Body of pancreas (tissue), 4 donors: Measurements from ENCODE around the gene GTF2IRD1. TPM values are rescaled to one million over a fixed set of nuclear protein-coding genes. Genes with fewer than 3 reads are reported as not detected.

Source experiments
- ATAC-seq: fragments of 150-250 bp; one replicate; pipeline ENCODE4 v1.9.1; 2016
- DNase-seq, 4 donors: peaks; one replicate each; pipeline ENCODE4 v3.0.0-alpha.2; 2019
- H3K27ac ChIP-seq, 4 donors: fragments of 200-600 bp; sonication (generic); 1 replicate in 3 of 4; 2 replicates in 1 of 4; pipeline versions ENCODE4 v1.5.1 to v1.6.1; 2016 to 2019; ENCODE audit warnings: mild to moderate bottlenecking in 1 of 4, mixed read lengths in 1 of 4, moderate library complexity in 1 of 4
- H3K27me3 ChIP-seq, 2 donors: fragments of 200-600 bp; sonication (generic); one replicate each; pipeline ENCODE4 v1.6.0; 2016; ENCODE audit warnings: mild to moderate bottlenecking in 1 of 2
- H3K36me3 ChIP-seq, 2 donors: fragments of 200-600 bp; sonication (generic); replicated peaks in 1 of 2; 2 replicates each; pipeline ENCODE4 v1.5.1; 2016; ENCODE audit warnings: low read depth in 2 of 2; ENCODE audit not compliant: insufficient read depth in 1 of 2
- H3K4me1 ChIP-seq: fragments of 200-600 bp; sonication (generic); one replicate; pipeline ENCODE4 v1.6.0; 2016
- H3K4me3 ChIP-seq, 2 donors: fragments of 200-600 bp; sonication (generic); 1 replicate in 1 of 2; 2 replicates in 1 of 2; pipeline ENCODE4 v1.5.1; 2016 to 2019
- H3K9me3 ChIP-seq, 3 donors: fragments of 200-600 bp; sonication (generic); 1 replicate in 2 of 3; 2 replicates in 1 of 3; pipeline ENCODE4 v1.5.1; 2016
- CTCF ChIP-seq, 7 experiments: fragments of 450-650 bp in 4 of 7; fragments of 200-600 bp in 3 of 7; sonication (generic) in 3 of 7; IDR thresholded peaks; one replicate each; pipeline ENCODE4 v1.5.1; 2016 to 2019; ENCODE audit warnings: antibody characterized with exemption in 7 of 7
- POLR2A ChIP-seq, 3 donors: fragments of 450-650 bp; IDR thresholded peaks; one replicate each; pipeline ENCODE4 v1.6.1; 2016; ENCODE audit warnings: antibody characterized with exemption in 3 of 3, mild to moderate bottlenecking in 2 of 3
- WGBS, 2 donors: methylation state at CpG; one replicate each; pipeline ENCODE4 v1.1.5; 2017; 5-methylcytosine and 5-hydroxymethylcytosine counted together
- intact Hi-C: fragments of 100-400 bp; cut with DNase I; formaldehyde crosslinking; loops from one replicate; pipeline ENCODE4 v1.15.1; 2023
- total RNA-seq, 2 donors: library from RNA; depleted of rRNA; stranded (reverse); fragments of >200 nt; gene quantifications; one replicate each; pipeline ENCODE4 v1.1.0, GENCODE V29; 2016

Gene GTF2IRD1
- total RNA-seq, 2 donors from 2014 or later = 9.2 to 11.2 TPM

GRCh38 chr7:74514131-74514591, 60.5 kb downstream of the GTF2IRD1 start:
- intact Hi-C loops = no loop called here
- ATAC-seq = no peak

GRCh38 chr7:74515276-74515675, 61.6 kb downstream of the GTF2IRD1 start:
- intact Hi-C loops = no loop called here
- no peaks in the 10 kb centered on the region for H3K4me1 ChIP-seq

More at GRCh38 chr7:74514131-74514591, 60.5 kb downstream of the GTF2IRD1 start:
- Histone ChIP-seq H3K9me3 (no peaks in the 10 kb centered on the region), H3K4me3 (no peak overlapping the region), H3K4me1 (no peaks in the 10 kb centered on the region), H3K27ac (no peak overlapping the region), H3K27me3 (no peaks in the 10 kb centered on the region), H3K36me3 (peaks cover 0 to 3% of the 10 kb centered on the region in 2 donors)
- WGBS, 2 donors = 86 to 100% methylated on average over 6 to 10 of the region's 11 CpGs
- DNase-seq = no peak
- TF ChIP-seq CTCF (IDR thresholded peaks at IDR 0.05) = no peak
- TF ChIP-seq POLR2A (IDR thresholded peaks at IDR 0.05) = no peak

GRCh38 chr7:74516214-74516613, 62.5 kb downstream of the GTF2IRD1 start:
- H3K27me3 ChIP-seq = no peaks in the 10 kb centered on the region
- 89 to 100% methylated on average over 2 to 3 of the region's 3 CpGs for WGBS, 2 donors
- ATAC-seq = no peak
- H3K27ac ChIP-seq = no peak overlapping the region
- no peak overlapping the region for H3K4me3 ChIP-seq
- no peaks in the 10 kb centered on the region for H3K9me3 ChIP-seq
- TF ChIP-seq CTCF (IDR thresholded peaks at IDR 0.05) (no peak), POLR2A (IDR thresholded peaks at IDR 0.05) (no peak)
- intact Hi-C loops = no loop called here
- no peak for DNase-seq
- no peaks in the 10 kb centered on the region for H3K4me1 ChIP-seq
- H3K36me3 ChIP-seq = peaks cover 0 to 4% of the 10 kb centered on the region in 2 donors

More at GRCh38 chr7:74515276-74515675, 61.6 kb downstream of the GTF2IRD1 start:
- ATAC-seq (no peak), DNase-seq (no peak)
- H3K9me3 ChIP-seq = no peaks in the 10 kb centered on the region
- no peak overlapping the region for H3K27ac ChIP-seq
- no peak overlapping the region for H3K4me3 ChIP-seq
- no peaks in the 10 kb centered on the region for H3K27me3 ChIP-seq
- TF ChIP-seq POLR2A (IDR thresholded peaks at IDR 0.05) = no peak
- H3K36me3 ChIP-seq = peaks cover 0 to 4% of the 10 kb centered on the region in 2 donors
- 89 to 93% methylated on average over 10 to 15 of the region's 15 CpGs for WGBS, 2 donors

- intact Hi-C loops = no loop called here
- WGBS, 2 donors = 70 to 98% methylated on average over 3 to 10 of the region's 13 CpGs
- Histone ChIP-seq H3K27me3 (no peaks in the 10 kb centered on the region), H3K36me3 (peaks cover 0 to 2% of the 10 kb centered on the region in 2 donors), H3K9me3 (no peaks in the 10 kb centered on the region), H3K27ac (no peak overlapping the region), H3K4me3 (no peak overlapping the region), H3K4me1 (no peaks in the 10 kb centered on the region)
- no peak for DNase-seq
- TF ChIP-seq CTCF (IDR thresholded peaks at IDR 0.05) (no peak), POLR2A (IDR thresholded peaks at IDR 0.05) (no peak)
- no peak for ATAC-seq
These were observed 64.3 kb downstream of the GTF2IRD1 start for GRCh38 chr7:74518041-74518440.

GRCh38 chr7:74518654-74519053, 64.9 kb downstream of the GTF2IRD1 start:
- DNase-seq (no peak), ATAC-seq (no peak)
- H3K27me3 ChIP-seq = no peaks in the 10 kb centered on the region
- H3K27ac ChIP-seq = no peak overlapping the region
- H3K4me3 ChIP-seq = no peak overlapping the region
- TF ChIP-seq POLR2A (IDR thresholded peaks at IDR 0.05) (no peak), CTCF (IDR thresholded peaks at IDR 0.05) (no peak)
- intact Hi-C loops = no loop called here
- H3K9me3 ChIP-seq = no peaks in the 10 kb centered on the region
- H3K36me3 ChIP-seq = peaks cover 0 to 2% of the 10 kb centered on the region in 2 donors
- 87 to 92% methylated on average over 2 of the region's 2 CpGs for WGBS, 2 donors
- H3K4me1 ChIP-seq = no peaks in the 10 kb centered on the region
